H1 (cell line): Measurements from ENCODE around the gene NAV2.

Experiments used
- NRF1 ChIP-seq: IDR thresholded peaks from 2 replicates; pipeline ENCODE4 v1.6.1; 2011; ENCODE audit warnings: mild to moderate bottlenecking, low read depth, low read length, improper control_type of control experiment
- USF2 ChIP-seq: IDR thresholded peaks from 2 replicates; pipeline ENCODE4 v1.6.1; 2011; ENCODE audit warnings: low read length, improper control_type of control experiment

GRCh38 chr11:20080032-20080685 lies 367.5 kb downstream of the NAV2 start:
- no peak for TF ChIP-seq NRF1
- TF ChIP-seq USF2: no peak
